H9 (cell line): ENCODE results near the gene EMX2. TPM values are rescaled to one million over a fixed set of nuclear protein-coding genes. Genes with fewer than 3 reads are reported as not detected.
A peak's percentile ranks its signal among the peaks of the same experiment; 100 is the strongest.

Source experiments
- DNase-seq: peaks from one replicate; pipeline ENCODE4 v3.0.0-alpha.2; 2017
- H2AFZ ChIP-seq: one replicate; pipeline ENCODE4 v1.6.1; 2013; ENCODE audit warnings: mild to moderate bottlenecking, low read length, control low read depth, moderate library complexity
- H2AK5ac ChIP-seq: 2 replicates; pipeline ENCODE4 v1.6.1; 2013; ENCODE audit warnings: low read length, control low read depth, mixed read lengths; ENCODE audit not compliant: insufficient read length
- H2BK120ac ChIP-seq: one replicate; pipeline ENCODE4 v1.6.1; 2013; ENCODE audit warnings: low read depth, mild to moderate bottlenecking, low read length, control low read depth, inconsistent platforms; ENCODE audit not compliant: poor library complexity, severe bottlenecking
- H2BK12ac ChIP-seq: 2 replicates; pipeline ENCODE4 v1.6.1; 2013; ENCODE audit warnings: low read length, control low read depth, mixed read lengths, low read depth; ENCODE audit not compliant: insufficient read length
- H2BK15ac ChIP-seq: 2 replicates; pipeline ENCODE4 v1.6.1; 2013; ENCODE audit warnings: low read depth, low read length, control low read depth
- H2BK20ac ChIP-seq: one replicate; pipeline ENCODE4 v1.6.1; 2013; ENCODE audit warnings: low read depth, mild to moderate bottlenecking, low read length, control low read depth, inconsistent platforms; ENCODE audit not compliant: poor library complexity, severe bottlenecking
- H2BK5ac ChIP-seq: 2 replicates; pipeline ENCODE4 v1.6.1; 2013; ENCODE audit warnings: low read length, control low read depth, mixed read lengths; ENCODE audit not compliant: insufficient read length
- H3K14ac ChIP-seq: 2 replicates; pipeline ENCODE4 v1.6.1; 2013; ENCODE audit warnings: low read length, control low read depth; ENCODE audit not compliant: insufficient read depth
- H3K18ac ChIP-seq: 2 replicates; pipeline ENCODE4 v1.6.1; 2013; ENCODE audit warnings: low read depth, mild to moderate bottlenecking, mixed read lengths, low read length, control low read depth; ENCODE audit not compliant: insufficient read length
- H3K23ac ChIP-seq: 2 replicates; pipeline ENCODE4 v1.6.1; 2013; ENCODE audit warnings: low read length, control low read depth, mixed read lengths, low read depth; ENCODE audit not compliant: insufficient read length
- H3K23me2 ChIP-seq: 2 replicates; pipeline ENCODE4 v1.6.1; 2013; ENCODE audit warnings: low read depth, mild to moderate bottlenecking, mixed read lengths, low read length, control low read depth; ENCODE audit not compliant: insufficient read length, poor library complexity, severe bottlenecking
- H3K27ac ChIP-seq: 2 replicates; pipeline ENCODE4 v1.5.1; 2013; ENCODE audit warnings: low read length, control low read depth, mixed read lengths, low read depth; ENCODE audit not compliant: insufficient read length
- H3K27me3 ChIP-seq: 2 replicates; pipeline ENCODE4 v1.6.1; 2013; ENCODE audit warnings: low read length, control low read depth, inconsistent platforms; ENCODE audit not compliant: insufficient read depth
- H3K4ac ChIP-seq: 2 replicates; pipeline ENCODE4 v1.6.1; 2013; ENCODE audit warnings: low read depth, mild to moderate bottlenecking, control low read depth, inconsistent platforms, low read length, moderate library complexity
- H3K4me1 ChIP-seq: 2 replicates; pipeline ENCODE4 v1.6.1; 2013; ENCODE audit warnings: low read length, control low read depth, inconsistent platforms; ENCODE audit not compliant: insufficient read depth
- H3K4me2 ChIP-seq: 2 replicates; pipeline ENCODE4 v1.6.1; 2013; ENCODE audit warnings: low read length, control low read depth, mixed read lengths; ENCODE audit not compliant: insufficient read length, insufficient read depth
- H3K56ac ChIP-seq: 2 replicates; pipeline ENCODE4 v1.6.1; 2013; ENCODE audit warnings: low read depth, mild to moderate bottlenecking, mixed read lengths, low read length, control low read depth; ENCODE audit not compliant: insufficient read length
- H3K79me1 ChIP-seq: 2 replicates; pipeline ENCODE4 v1.6.1; 2013; ENCODE audit warnings: low read depth, mild to moderate bottlenecking, moderate library complexity, low read length, control low read depth, inconsistent platforms; ENCODE audit not compliant: insufficient read depth, poor library complexity, severe bottlenecking
- H3K79me2 ChIP-seq: 2 replicates; pipeline ENCODE4 v1.6.1; 2013; ENCODE audit warnings: low read length, control low read depth, inconsistent platforms; ENCODE audit not compliant: insufficient read depth
- H3K9ac ChIP-seq: 2 replicates; pipeline ENCODE4 v1.6.1; 2013; ENCODE audit warnings: low read length, control low read depth, mixed read lengths; ENCODE audit not compliant: insufficient read length; ENCODE audit errors: extremely low read depth
- H3K9me3 ChIP-seq: one replicate; pipeline ENCODE4 v1.6.1; 2013; ENCODE audit warnings: low read depth, low read length, inconsistent platforms; ENCODE audit not compliant: control insufficient read depth
- H3T11ph ChIP-seq: one replicate; pipeline ENCODE4 v1.6.1; 2013; ENCODE audit warnings: mild to moderate bottlenecking, low read length, control low read depth, inconsistent platforms
- H4K20me1 ChIP-seq: one replicate; pipeline ENCODE4 v1.6.1; 2013; ENCODE audit not compliant: control insufficient read depth, insufficient read length, insufficient read depth
- H4K5ac ChIP-seq: 2 replicates; pipeline ENCODE4 v1.6.1; 2013; ENCODE audit warnings: low read depth, mild to moderate bottlenecking, mixed read lengths, low read length, control low read depth; ENCODE audit not compliant: insufficient read length
- H4K8ac ChIP-seq: replicated peaks from 2 replicates; pipeline ENCODE4 v1.6.1; 2013; ENCODE audit warnings: low read length, control low read depth, mixed read lengths, low read depth; ENCODE audit not compliant: insufficient read length
- H4K91ac ChIP-seq: 2 replicates; pipeline ENCODE4 v1.6.1; 2013; ENCODE audit warnings: low read depth, mild to moderate bottlenecking, moderate library complexity, mixed read lengths, low read length, control low read depth; ENCODE audit not compliant: insufficient read length
- H3K27ac Mint-ChIP-seq, 3 experiments: 2 replicates in 2 of 3; 3 replicates in 1 of 3; pipeline ENCODE4 v1.8.0; 2020 to 2021; ENCODE audit warnings: mixed read lengths in 3 of 3, mild to moderate bottlenecking in 1 of 3, moderate library complexity in 1 of 3
- H3K27me3 Mint-ChIP-seq: 2 replicates; pipeline ENCODE4 v1.8.0; 2021; ENCODE audit warnings: low read depth, mild to moderate bottlenecking, moderate library complexity, mixed read lengths
- H3K36me3 Mint-ChIP-seq, 3 experiments: 2 replicates in 2 of 3; 3 replicates in 1 of 3; pipeline ENCODE4 v1.8.0; 2020 to 2021; ENCODE audit warnings: low read depth in 3 of 3, mixed read lengths in 3 of 3; ENCODE audit not compliant: insufficient read depth in 1 of 3
- H3K4me1 Mint-ChIP-seq, 2 experiments: 2 replicates each; pipeline ENCODE4 v1.8.0; 2020; ENCODE audit warnings: mixed read lengths in 2 of 2
- H3K4me3 Mint-ChIP-seq, 2 experiments: 2 replicates in 1 of 2; 3 replicates in 1 of 2; pipeline ENCODE4 v1.8.0; 2020 to 2021; ENCODE audit warnings: mild to moderate bottlenecking in 2 of 2, mixed read lengths in 2 of 2, moderate library complexity in 1 of 2
- H3K9me3 Mint-ChIP-seq, 2 experiments: 2 replicates in 1 of 2; 3 replicates in 1 of 2; pipeline ENCODE4 v1.8.0; 2020; ENCODE audit warnings: mild to moderate bottlenecking in 2 of 2, mixed read lengths in 2 of 2, moderate library complexity in 1 of 2
- CTCF ChIP-seq: fragments of 200-600 bp; sonication (generic); conservative IDR thresholded peaks from 3 replicates; pipeline ENCODE4 v1.8.0; 2021; ENCODE audit warnings: antibody characterized with exemption, mild to moderate bottlenecking
- WGBS: extraction: QIAGEN DNeasy Blood & Tissue Kit; methylation state at CpG from one replicate; pipeline ENCODE4 v1.1.7; 2013; ENCODE audit warnings: missing lambda C conversion rate, low lambda C conversion rate, mixed read lengths; ENCODE audit not compliant: insufficient read length; ENCODE audit errors: extremely low coverage; 5-methylcytosine and 5-hydroxymethylcytosine counted together
- total RNA-seq: library from RNA; stranded (reverse); gene quantifications from 2 replicates; pipeline ENCODE4 v1.2.1, GENCODE V29; 2021

Gene EMX2
- total RNA-seq, 1 experiment from 2014 or later, result not detected

DNA sequence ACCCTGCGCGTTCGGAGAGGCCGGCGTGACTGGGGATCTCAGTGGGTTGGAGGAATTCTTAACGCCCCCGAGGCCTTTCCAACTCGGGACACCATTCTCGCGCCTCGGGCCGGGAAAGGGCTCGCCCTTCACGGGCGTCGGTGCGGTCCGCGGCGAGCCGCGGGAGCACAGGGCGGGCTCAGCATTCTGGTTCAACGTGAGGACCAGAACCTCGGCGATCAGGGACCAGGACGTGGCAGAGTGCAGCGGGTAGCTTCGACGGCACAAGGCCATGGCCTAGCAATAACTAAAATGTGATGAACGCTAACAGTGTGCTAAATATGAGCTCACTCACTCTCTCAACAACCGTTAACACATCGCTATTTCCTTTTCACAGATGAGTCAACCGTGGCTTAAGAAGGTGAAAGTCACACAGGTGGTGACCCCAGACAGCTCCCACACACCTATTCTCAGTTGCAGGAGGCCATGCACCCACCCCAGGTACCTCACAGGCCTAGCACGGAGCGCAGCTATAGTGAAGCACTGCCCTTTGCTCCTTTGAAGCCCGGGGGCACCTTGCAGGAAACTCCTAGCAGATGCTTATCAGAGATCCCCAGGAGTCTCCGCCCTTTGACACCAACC, 4.5 kb upstream of the EMX2 start:
- Histone ChIP-seq H3K9me3 (no peaks in the 10 kb centered on the region), H3T11ph (no peak overlapping the region), H2BK15ac (no peak overlapping the region), H2BK120ac (no peak overlapping the region), H3K4me1 (no peaks in the 10 kb centered on the region), H3K18ac (no peak overlapping the region), H4K91ac (no peak overlapping the region), H3K4ac (no peak overlapping the region), H2AFZ (no peak overlapping the region), H2BK20ac (no peak overlapping the region), H3K23ac (no peak overlapping the region), H3K79me2 (no peaks in the 10 kb centered on the region), H2AK5ac (no peak overlapping the region), H4K20me1 (peaks cover 4% of the 10 kb centered on the region), H3K27ac (no peak overlapping the region), H3K4me2 (peak overlapping the region; percentile 23), H4K5ac (no peak overlapping the region), H2BK5ac (no peak overlapping the region), H3K79me1 (no peaks in the 10 kb centered on the region), H3K14ac (no peak overlapping the region), H3K27me3 (peaks cover 89% of the 10 kb centered on the region), H3K23me2 (peaks cover 8% of the 10 kb centered on the region), H3K56ac (no peak overlapping the region), H3K9ac (no peak overlapping the region), H4K8ac (no peak overlapping the region), H2BK12ac (no peak overlapping the region)
- Mint-ChIP-seq H3K27me3 (peaks cover 99% of the 10 kb centered on the region), H3K9me3 (peaks cover 1 to 2% of the 10 kb centered on the region in 2 experiments; a peak in 3 of 5 replicates), H3K4me3 (peak overlapping the region in 1 of 2 experiments; percentile 17; a peak in 2 of 5 replicates), H3K36me3 (no peaks in the 10 kb centered on the region; a peak in 1 of 7 replicates), H3K27ac (no peak overlapping the region), H3K4me1 (peaks cover 4 to 32% of the 10 kb centered on the region in 2 experiments)
- WGBS, result no CpG with 5 or more reads among the region's 38 CpGs
- no peak for TF ChIP-seq CTCF
- no peak for DNase-seq
